H1 (cell line): ENCODE results near the gene RCOR2. TPM values are rescaled to one million over a fixed set of nuclear protein-coding genes. Genes with fewer than 3 reads are reported as not detected.

Source experiments
- CTCF ChIA-PET: fragments of 300-600 bp; sonication (Branson Sonifier 250); formaldehyde crosslinking; loops from one replicate; lab custom pipeline; 2021; ENCODE audit not compliant: partially characterized antibody; lab: Charles Lee
- POLR2A ChIA-PET: fragments of 300-600 bp; sonication (Branson Sonifier 250); formaldehyde crosslinking; loops from one replicate; lab custom pipeline; 2021; ENCODE audit warnings: inconsistent platforms; ENCODE audit not compliant: partially characterized antibody; lab: Charles Lee
- DNase-seq, 2 experiments: peaks; one replicate each; pipeline versions ENCODE4 v3.0.0 to v3.0.0-alpha.2; 2010 to 2022; ENCODE audit warnings: low spot score in 2 of 2, low read depth in 1 of 2, mixed read lengths in 1 of 2
- FAIRE-seq: peaks from 2 replicates; lab custom pipeline; 2011; peaks lifted over from hg19 to GRCh38; lab: Jason Lieb, UNC
- H2AFZ ChIP-seq: 2 replicates; pipeline ENCODE4 v1.8.1; 2012; ENCODE audit warnings: low read length, inconsistent platforms
- H2AK5ac ChIP-seq: 2 replicates; pipeline ENCODE4 v1.6.1; 2013; ENCODE audit warnings: low read depth, low read length
- H2BK120ac ChIP-seq: replicated peaks from 2 replicates; pipeline ENCODE3; 2013; ENCODE audit warnings: low read depth, low read length, inconsistent platforms
- H2BK12ac ChIP-seq: 2 replicates; pipeline ENCODE4 v1.6.1; 2013; ENCODE audit warnings: low read depth, low read length
- H2BK15ac ChIP-seq: 2 replicates; pipeline ENCODE4 v1.6.1; 2013; ENCODE audit warnings: low read length
- H2BK20ac ChIP-seq: 2 replicates; pipeline ENCODE4 v1.6.1; 2013; ENCODE audit warnings: low read length
- H2BK5ac ChIP-seq: 2 replicates; pipeline ENCODE4 v1.6.1; 2013; ENCODE audit warnings: low read depth, low read length
- H3K14ac ChIP-seq: 2 replicates; pipeline ENCODE4 v1.6.1; 2013; ENCODE audit warnings: inconsistent platforms; ENCODE audit not compliant: insufficient read length
- H3K18ac ChIP-seq: 2 replicates; pipeline ENCODE4 v1.6.1; 2013; ENCODE audit warnings: low read length; ENCODE audit errors: extremely low read depth
- H3K23ac ChIP-seq: 2 replicates; pipeline ENCODE4 v1.6.1; 2013; ENCODE audit warnings: inconsistent platforms; ENCODE audit not compliant: insufficient read length
- H3K23me2 ChIP-seq: 2 replicates; pipeline ENCODE4 v1.6.1; 2013; ENCODE audit warnings: low read depth, low read length
- H3K27ac ChIP-seq: 2 replicates; pipeline ENCODE4 v1.6.1; 2011; ENCODE audit warnings: low read depth, low read length, inconsistent platforms
- H3K27me3 ChIP-seq, 4 experiments: replicated peaks in 1 of 4; 1 replicate in 1 of 4; 2 replicates in 3 of 4; pipeline versions ENCODE4 v1.6.1 to v1.8.1; 2011 to 2013; ENCODE audit warnings: low read length in 3 of 4, mild to moderate bottlenecking in 3 of 4, inconsistent platforms in 2 of 4, mixed read lengths in 2 of 4, moderate library complexity in 1 of 4; ENCODE audit not compliant: control insufficient read depth in 3 of 4, insufficient read depth in 3 of 4; ENCODE audit errors: extremely low read depth in 1 of 4
- H3K36me3 ChIP-seq, 4 experiments: 2 replicates each; pipeline versions ENCODE4 v1.6.1 to v1.8.1; 2011 to 2013; ENCODE audit warnings: mild to moderate bottlenecking in 4 of 4, low read length in 3 of 4, moderate library complexity in 2 of 4, control low read depth in 1 of 4, inconsistent platforms in 1 of 4; ENCODE audit not compliant: insufficient read depth in 4 of 4, control insufficient read depth in 2 of 4
- H3K4ac ChIP-seq: replicated peaks from 2 replicates; pipeline ENCODE3; 2013; ENCODE audit warnings: low read length, low read depth, mixed read lengths, inconsistent platforms; ENCODE audit not compliant: insufficient read length
- H3K4me1 ChIP-seq, 4 experiments: replicated peaks in 1 of 4; 1 replicate in 1 of 4; 2 replicates in 3 of 4; pipeline versions ENCODE4 v1.6.1 to v1.8.1; 2011 to 2013; ENCODE audit warnings: low read length in 3 of 4, inconsistent platforms in 2 of 4, mixed read lengths in 1 of 4; ENCODE audit not compliant: insufficient read depth in 4 of 4, control insufficient read depth in 3 of 4
- H3K4me2 ChIP-seq, 2 experiments: 2 replicates each; pipeline versions ENCODE4 v1.6.1 to v1.8.1; 2011 to 2013; ENCODE audit warnings: low read depth in 2 of 2, low read length in 2 of 2, control low read depth in 1 of 2, inconsistent platforms in 1 of 2, mild to moderate bottlenecking in 1 of 2; ENCODE audit not compliant: insufficient read depth in 1 of 2
- H3K4me3 ChIP-seq, 4 experiments: fragments of 200-600, 300-600 bp in 1 of 4; sonication (generic), shearing (Covaris generic), sonication (Bioruptor Twin) in 1 of 4; 2 replicates each; pipeline versions ENCODE4 v1.5.1 to v1.8.1; 2011 to 2016; ENCODE audit warnings: low read length in 4 of 4, low read depth in 3 of 4, control low read depth in 2 of 4, inconsistent platforms in 2 of 4, mild to moderate bottlenecking in 2 of 4, mixed read lengths in 1 of 4, moderate library complexity in 1 of 4; ENCODE audit not compliant: insufficient read depth in 2 of 4; ENCODE audit errors: extremely low read depth in 1 of 4
- H3K56ac ChIP-seq: replicated peaks from 2 replicates; pipeline ENCODE3; 2013; ENCODE audit warnings: low read depth, mild to moderate bottlenecking, mixed read lengths, low read length, inconsistent platforms; ENCODE audit not compliant: insufficient read length
- H3K79me1 ChIP-seq: 2 replicates; pipeline ENCODE4 v1.6.1; 2013; ENCODE audit warnings: low read depth, low read length, control low read depth
- H3K79me2 ChIP-seq, 2 experiments: 2 replicates each; pipeline versions ENCODE4 v1.6.1 to v1.8.1; 2012 to 2013; ENCODE audit warnings: low read length in 2 of 2, mild to moderate bottlenecking in 2 of 2, inconsistent platforms in 1 of 2; ENCODE audit not compliant: insufficient read depth in 2 of 2, control insufficient read depth in 1 of 2
- H3K9ac ChIP-seq, 4 experiments: replicated peaks in 1 of 4; 1 replicate in 1 of 4; 2 replicates in 3 of 4; pipeline versions ENCODE4 v1.6.1 to v1.8.1; 2011 to 2013; ENCODE audit warnings: low read depth in 3 of 4, low read length in 3 of 4, control low read depth in 2 of 4, mild to moderate bottlenecking in 2 of 4, moderate library complexity in 2 of 4, inconsistent platforms in 1 of 4; ENCODE audit errors: extremely low read depth in 1 of 4
- H3K9me3 ChIP-seq, 2 experiments: 2 replicates each; pipeline versions ENCODE4 v1.6.1 to v1.8.1; 2012 to 2013; ENCODE audit warnings: mild to moderate bottlenecking in 2 of 2, moderate library complexity in 2 of 2, control low read depth in 1 of 2, inconsistent platforms in 1 of 2, low read depth in 1 of 2, low read length in 1 of 2, mixed read lengths in 1 of 2; ENCODE audit not compliant: insufficient read depth in 2 of 2
- H4K20me1 ChIP-seq, 2 experiments: replicated peaks in 1 of 2; 2 replicates each; pipeline versions ENCODE3 to v1.8.1; 2011 to 2013; ENCODE audit warnings: inconsistent platforms in 2 of 2, low read length in 2 of 2, mild to moderate bottlenecking in 1 of 2; ENCODE audit not compliant: insufficient read depth in 2 of 2, control insufficient read depth in 1 of 2
- H4K5ac ChIP-seq: 2 replicates; pipeline ENCODE4 v1.6.1; 2013; ENCODE audit warnings: low read length, low read depth, mixed read lengths, inconsistent platforms; ENCODE audit not compliant: insufficient read length
- H4K8ac ChIP-seq: 2 replicates; pipeline ENCODE4 v1.8.0; 2013; ENCODE audit warnings: mild to moderate bottlenecking, moderate library complexity, low read length, inconsistent platforms; ENCODE audit not compliant: insufficient read depth; ENCODE audit errors: extremely low read depth
- H4K91ac ChIP-seq: replicated peaks from 2 replicates; pipeline ENCODE3; 2013; ENCODE audit warnings: low read length, mixed read lengths, inconsistent platforms; ENCODE audit not compliant: insufficient read length
- BACH1 ChIP-seq: IDR thresholded peaks from 2 replicates; pipeline ENCODE4 v1.6.1; 2012; ENCODE audit warnings: low read length, improper control_type of control experiment
- CBX8 ChIP-seq: fragments of 300-800, 300-1000 bp; sonication (generic); IDR thresholded peaks from 2 replicates; pipeline ENCODE4 v1.7.1; 2016; ENCODE audit warnings: low read depth, low read length, borderline replicate concordance
- PHF8 ChIP-seq: fragments of 200-600 bp; sonication (generic); conservative IDR thresholded peaks from 2 replicates; pipeline ENCODE4 v1.7.1; 2012; ENCODE audit warnings: low read depth, mild to moderate bottlenecking, inconsistent platforms, low read length, moderate library complexity
- RBBP5 ChIP-seq: IDR thresholded peaks from 2 replicates; pipeline ENCODE4 v1.7.1; 2012; ENCODE audit warnings: low read depth, mild to moderate bottlenecking, inconsistent platforms, low read length, moderate library complexity, borderline replicate concordance
- SIN3A ChIP-seq, 2 experiments: IDR thresholded peaks in 1 of 2; conservative IDR thresholded peaks in 1 of 2; 2 replicates each; pipeline ENCODE4 v1.6.1; 2011 to 2012; ENCODE audit warnings: low read length in 2 of 2, improper control_type of control experiment in 1 of 2, low read depth in 1 of 2, mild to moderate bottlenecking in 1 of 2
- TBP ChIP-seq: IDR thresholded peaks from 2 replicates; pipeline ENCODE4 v1.6.1; 2011; ENCODE audit warnings: low read depth, low read length, improper control_type of control experiment
- ZNF274 ChIP-seq: IDR thresholded peaks from 2 replicates; pipeline ENCODE4 v1.7.0; 2012; ENCODE audit warnings: low read length, borderline replicate concordance; ENCODE audit errors: extremely low read depth
- WGBS, 2 experiments: shearing (Covaris generic) in 1 of 2; methylation state at CpG; one replicate each; pipeline versions ENCODE4 v1.1.6 to v1.1.7; 2013 to 2015; ENCODE audit warnings: low lambda C conversion rate in 2 of 2, mixed read lengths in 2 of 2, inconsistent platforms in 1 of 2, low coverage in 1 of 2, missing lambda C conversion rate in 1 of 2; ENCODE audit not compliant: insufficient replicate concordance in 2 of 2, insufficient coverage in 1 of 2, insufficient read length in 1 of 2; ENCODE audit errors: extremely low coverage in 1 of 2, missing lambda C conversion rate in 1 of 2; 5-methylcytosine and 5-hydroxymethylcytosine counted together
- polyA plus RNA-seq, 7 experiments: library from polyadenylated mRNA; depleted of rRNA in 3 of 7; stranded (reverse) in 5 of 7; unstranded in 2 of 7; fragments of >200 nt in 5 of 7; fragments of 200-250 nt in 2 of 7; gene quantifications; 1 replicate in 5 of 7; 2 replicates in 1 of 7; 4 replicates in 1 of 7; pipeline versions ENCODE4 v1.2.1 to v1.2.3, GENCODE V29; 2011 to 2013; ENCODE audit warnings: missing spikeins in 2 of 7, mixed read lengths in 2 of 7
- total RNA-seq: library from RNA; stranded (reverse); fragmentation: NEBNext Ultra II Directional; extraction: Animal tissue kit (Norgen Biotek cat#: 25700); gene quantifications from 2 replicates; pipeline ENCODE4 v1.2.1, GENCODE V29; 2021

RCOR2 gene
- total and polyA plus RNA-seq, 2 of the 8 experiments (the other 6 are each of a cell fraction or from before 2014, with no cell fraction given), result 54.6 to 78.0 TPM

GRCh38 chr11:63966444-63966843, 49.5 kb upstream of the RCOR2 start:
- Histone ChIP-seq H3K36me3 (no peaks in the 10 kb centered on the region), H3K27me3 (peaks cover 0 to 17% (median 2%) of the 10 kb centered on the region in 4 experiments; a peak in 4 of 7 replicates)

More at GRCh38 chr11:63966444-63966843, 49.5 kb upstream of the RCOR2 start:
- H2BK12ac ChIP-seq, result no peak overlapping the region
- no peaks in the 10 kb centered on the region; a peak in 1 of 7 replicates for H3K4me1 ChIP-seq
- no peak overlapping the region for H3K9ac ChIP-seq
- DNase-seq, result no peak
- no peaks in the 10 kb centered on the region for H3K79me2 ChIP-seq
- no peak overlapping the region for H2BK120ac ChIP-seq
- H3K4ac ChIP-seq, result no peak overlapping the region
- no peak overlapping the region for H3K23ac ChIP-seq
- no peak overlapping the region for H4K5ac ChIP-seq
- H2BK5ac ChIP-seq, result no peak overlapping the region
- H2BK15ac ChIP-seq, result no peak overlapping the region
- H3K79me1 ChIP-seq, result no peaks in the 10 kb centered on the region
- POLR2A ChIA-PET, result interaction anchor here (1.0 to 2.0 kb wide), 7 partner anchors 9 to 219 kb away, joined by 3 to 9 read pairs (median 3); partner anchors contain the start of genes OTUB1 and STIP1
- TF ChIP-seq BACH1 (no peak), TBP (no peak), CBX8 (no peak), ZNF274 (no peak), SIN3A (conservative IDR thresholded peaks at IDR 0.05 in 1 of 2, IDR thresholded peaks at IDR 0.05 in 1 of 2; ENCODE audit: low read depth in 1 of 2, low read length in 2 of 2) (no peak), RBBP5 (no peak), PHF8 (no peak)
- TF ChIP-seq, all 59 proteins: peak for 0
- no peak overlapping the region for H2AK5ac ChIP-seq
- H4K8ac ChIP-seq, result no peak overlapping the region
- H3K4me3 ChIP-seq, result no peak overlapping the region
- H3K23me2 ChIP-seq, result no peaks in the 10 kb centered on the region
- no peak overlapping the region for H3K4me2 ChIP-seq
- CTCF ChIA-PET, result interaction anchor here (0.6 to 2.0 kb wide), 11 partner anchors 10 to 129 kb away, joined by 3 to 7 read pairs (median 5); no protein-coding TSS in a partner anchor
- 92% methylated on average over 1 of the region's 1 CpG; no CpG with 5 or more reads in 1 of the 2 experiments for WGBS, 2 experiments
- FAIRE-seq, result no peak
- H3K14ac ChIP-seq, result no peak overlapping the region
- no peaks in the 10 kb centered on the region for H3K9me3 ChIP-seq
- no peak overlapping the region for H2BK20ac ChIP-seq
- H3K27ac ChIP-seq, result no peak overlapping the region
- no peak overlapping the region for H2AFZ ChIP-seq
- no peak overlapping the region for H3K56ac ChIP-seq
- no peak overlapping the region for H4K91ac ChIP-seq
- H3K18ac ChIP-seq, result no peak overlapping the region
- H4K20me1 ChIP-seq, result no peaks in the 10 kb centered on the region
